Chondrocyte (in vitro differentiated cells): Measurements from ENCODE around the gene KCND3. TPM values are rescaled to one million over a fixed set of nuclear protein-coding genes. Genes with fewer than 3 reads are reported as not detected.

Experiments used
- DNase-seq: peaks from one replicate; pipeline ENCODE4 v3.0.0; 2021; ENCODE audit warnings: mixed read lengths, low spot score
- H3K27ac Mint-ChIP-seq: one replicate; pipeline ENCODE4 v1.8.0; 2021; ENCODE audit warnings: mild to moderate bottlenecking, moderate library complexity, mixed read lengths; ENCODE audit not compliant: unreplicated experiment
- H3K27me3 Mint-ChIP-seq: 2 replicates; pipeline ENCODE4 v1.8.0; 2021; ENCODE audit warnings: low read depth, mixed read lengths
- H3K36me3 Mint-ChIP-seq: 2 replicates; pipeline ENCODE4 v1.8.0; 2021; ENCODE audit warnings: low read depth, mixed read lengths
- H3K4me1 Mint-ChIP-seq: 2 replicates; pipeline ENCODE4 v1.8.0; 2021; ENCODE audit warnings: low read depth, mild to moderate bottlenecking, mixed read lengths
- H3K4me3 Mint-ChIP-seq: one replicate; pipeline ENCODE4 v1.8.0; 2021; ENCODE audit warnings: mild to moderate bottlenecking, moderate library complexity, mixed read lengths; ENCODE audit not compliant: unreplicated experiment
- H3K9me3 Mint-ChIP-seq: 2 replicates; pipeline ENCODE4 v1.8.0; 2021; ENCODE audit warnings: low read depth, mixed read lengths
- CTCF ChIP-seq: fragments of 200-600 bp; sonication (generic); IDR thresholded peaks from 2 replicates; pipeline ENCODE4 v1.5.0; 2021; ENCODE audit warnings: antibody characterized with exemption, mild to moderate bottlenecking, moderate library complexity
- total RNA-seq: library from RNA; stranded (reverse); gene quantifications from 3 replicates; pipeline ENCODE4 v1.2.1, GENCODE V29; 2021

KCND3 gene
- total RNA-seq, 1 donor from 2014 or later = 0.99 TPM

- DNase-seq = no peak
- Mint-ChIP-seq H3K27me3 (peaks cover 8% of the 10 kb centered on the region), H3K27ac (no peak overlapping the region), H3K4me3 (no peak overlapping the region), H3K4me1 (no peaks in the 10 kb centered on the region), H3K36me3 (no peaks in the 10 kb centered on the region), H3K9me3 (peaks cover 3% of the 10 kb centered on the region)
- no peak for TF ChIP-seq CTCF
These were observed 167.3 kb downstream of the KCND3 start for GRCh38 chr1:111822138-111822537.

GRCh38 chr1:111821121-111821745 is 168.2 kb downstream of the KCND3 start:
- TF ChIP-seq CTCF = no peak
- Mint-ChIP-seq H3K36me3 (no peaks in the 10 kb centered on the region), H3K27ac (no peak overlapping the region), H3K4me1 (no peaks in the 10 kb centered on the region), H3K9me3 (peaks cover 3% of the 10 kb centered on the region), H3K4me3 (no peak overlapping the region), H3K27me3 (peaks cover 8% of the 10 kb centered on the region)
- DNase-seq = no peak

GRCh38 chr1:111819566-111820263 is 169.8 kb downstream of the KCND3 start:
- Mint-ChIP-seq H3K4me1 (no peaks in the 10 kb centered on the region), H3K4me3 (no peak overlapping the region), H3K36me3 (peaks cover 1% of the 10 kb centered on the region), H3K27me3 (peaks cover 7% of the 10 kb centered on the region), H3K27ac (no peak overlapping the region), H3K9me3 (peaks cover 3% of the 10 kb centered on the region)
- no peak for TF ChIP-seq CTCF
- DNase-seq = no peak

- no peak overlapping the region for H3K4me3 Mint-ChIP-seq
- H3K27me3 Mint-ChIP-seq = peaks cover 2% of the 10 kb centered on the region
- no peak for TF ChIP-seq CTCF
- no peak for DNase-seq
- no peak overlapping the region for H3K27ac Mint-ChIP-seq
- no peaks in the 10 kb centered on the region for H3K4me1 Mint-ChIP-seq
- peaks cover 3% of the 10 kb centered on the region for H3K9me3 Mint-ChIP-seq
- H3K36me3 Mint-ChIP-seq = peaks cover 1% of the 10 kb centered on the region
These were observed 170.9 kb downstream of the KCND3 start for GRCh38 chr1:111818546-111818945.

GRCh38 chr1:111818081-111818480 is 171.4 kb downstream of the KCND3 start:
- H3K4me3 Mint-ChIP-seq = no peak overlapping the region
- H3K36me3 Mint-ChIP-seq = peaks cover 1% of the 10 kb centered on the region
- peaks cover 3% of the 10 kb centered on the region for H3K9me3 Mint-ChIP-seq
- no peaks in the 10 kb centered on the region for H3K4me1 Mint-ChIP-seq
- H3K27me3 Mint-ChIP-seq = peaks cover 2% of the 10 kb centered on the region
- TF ChIP-seq CTCF = no peak
- no peak overlapping the region for H3K27ac Mint-ChIP-seq
- no peak for DNase-seq
